GM06990 (cell line): Measurements from ENCODE around the gene HOXA6.

ENCODE experiments used
- DNase-seq: peaks from one replicate; pipeline ENCODE4 v3.0.0-alpha.2; 2011; ENCODE audit not compliant: insufficient read length; ENCODE audit errors: extremely low read depth
- H3K27me3 ChIP-seq: replicated peaks from 2 replicates; pipeline ENCODE4 v1.6.0; 2011; ENCODE audit warnings: low read length; ENCODE audit not compliant: control insufficient read depth, insufficient read depth
- H3K36me3 ChIP-seq: 2 replicates; pipeline ENCODE4 v1.5.1; 2011; ENCODE audit warnings: low read length; ENCODE audit not compliant: control insufficient read depth, insufficient read depth
- H3K4me3 ChIP-seq: replicated peaks from 2 replicates; pipeline ENCODE4 v1.5.1; 2011; ENCODE audit warnings: low read depth, mild to moderate bottlenecking, control low read depth, low read length
- CTCF ChIP-seq: IDR thresholded peaks from 2 replicates; pipeline ENCODE4 v1.5.1; 2011; ENCODE audit warnings: low read length, control low read depth, mild to moderate bottlenecking, inconsistent platforms; ENCODE audit not compliant: insufficient read depth, poor library complexity, severe bottlenecking

The HOXA6 gene

GRCh38 chr7:27171325-27171636 lies 23.7 kb upstream of the HOXA6 start:
- H3K36me3 ChIP-seq = no peaks in the 10 kb centered on the region
- TF ChIP-seq CTCF = no peak
- no peak for DNase-seq
- peaks cover 13% of the 10 kb centered on the region for H3K27me3 ChIP-seq
- H3K4me3 ChIP-seq = no peak overlapping the region

GRCh38 chr7:27170426-27171324 lies 23.1 kb upstream of the HOXA6 start:
- Histone ChIP-seq H3K4me3 (no peak overlapping the region), H3K27me3 (peaks cover 13% of the 10 kb centered on the region), H3K36me3 (no peaks in the 10 kb centered on the region)
- no peak for TF ChIP-seq CTCF
- DNase-seq = no peak

GRCh38 chr7:27169658-27170425 lies 22.3 kb upstream of the HOXA6 start:
- Histone ChIP-seq H3K4me3 (no peak overlapping the region), H3K27me3 (peaks cover 12% of the 10 kb centered on the region)
- no peak for DNase-seq

GRCh38 chr7:27168265-27168947 lies 20.8 kb upstream of the HOXA6 start:
- H3K36me3 ChIP-seq = no peaks in the 10 kb centered on the region
- H3K4me3 ChIP-seq = no peak overlapping the region
- no peak for DNase-seq
- peaks cover 9% of the 10 kb centered on the region for H3K27me3 ChIP-seq
- no peak for TF ChIP-seq CTCF

More at GRCh38 chr7:27169658-27170425, 22.3 kb upstream of the HOXA6 start:
- H3K36me3 ChIP-seq = no peaks in the 10 kb centered on the region
- TF ChIP-seq CTCF = no peak

- no peak for TF ChIP-seq CTCF
- no peak overlapping the region for H3K4me3 ChIP-seq
- no peak for DNase-seq
- H3K27me3 ChIP-seq = peaks cover 9% of the 10 kb centered on the region
- no peaks in the 10 kb centered on the region for H3K36me3 ChIP-seq
Observed at GRCh38 chr7:27167916-27168264, 20.3 kb upstream of the HOXA6 start.
